SK-N-SH (cell line): Measurements from ENCODE around the gene HOXD10. TPM values are rescaled to one million over a fixed set of nuclear protein-coding genes. Genes with fewer than 3 reads are reported as not detected.

ENCODE experiments used
- CTCF ChIA-PET: fragments of 300-600, 350-600 bp; formaldehyde crosslinking; extraction: SDS; loops from one replicate; lab custom pipeline; 2021; lab: Yijun Ruan, JAX
- POLR2A ChIA-PET: fragments of 350-600 bp; sonication (Branson Sonifier 250); formaldehyde crosslinking; extraction: SDS; loops from one replicate; lab custom pipeline; 2020; ENCODE audit warnings: antibody characterized with exemption, inconsistent platforms; lab: Yijun Ruan, JAX
- DNase-seq: peaks from one replicate; pipeline ENCODE4 v3.0.0; 2012
- H2AFZ ChIP-seq: fragments of 200-600 bp; sonication (generic); 2 replicates; pipeline ENCODE4 v1.8.1; 2016; ENCODE audit warnings: antibody characterized with exemption, mild to moderate bottlenecking, low read depth
- H3F3A ChIP-seq: fragments of 200-600 bp; sonication (generic); replicated peaks from 2 replicates; pipeline ENCODE3; 2016; ENCODE audit warnings: antibody characterized with exemption, mild to moderate bottlenecking; ENCODE audit not compliant: insufficient read depth
- H3K27ac ChIP-seq, 2 experiments: fragments of 200-500 bp in 1 of 2; fragments of 200-600 bp in 1 of 2; sonication (Bioruptor generic) in 1 of 2; sonication (generic), shearing (Covaris generic) in 1 of 2; 2 replicates each; pipeline versions ENCODE4 v1.5.1 to v1.6.1; 2014 to 2016; ENCODE audit warnings: low read depth in 2 of 2, inconsistent platforms in 1 of 2, low read length in 1 of 2, mild to moderate bottlenecking in 1 of 2, mixed read lengths in 1 of 2
- H3K27me3 ChIP-seq: fragments of 200-600 bp; sonication (generic), shearing (Covaris generic); 2 replicates; pipeline ENCODE4 v1.6.1; 2016; ENCODE audit warnings: mixed run types; ENCODE audit not compliant: insufficient read depth
- H3K36me3 ChIP-seq, 2 experiments: fragments of 200-500 bp in 1 of 2; fragments of 200-600 bp in 1 of 2; sonication (Bioruptor generic) in 1 of 2; sonication (generic) in 1 of 2; replicated peaks in 1 of 2; 2 replicates each; pipeline versions ENCODE3 to v1.5.1; 2014 to 2016; ENCODE audit warnings: low read length in 1 of 2, mild to moderate bottlenecking in 1 of 2; ENCODE audit not compliant: insufficient read depth in 2 of 2, control insufficient read depth in 1 of 2
- H3K4me1 ChIP-seq, 2 experiments: fragments of 200-500 bp in 1 of 2; fragments of 200-600 bp in 1 of 2; sonication (Bioruptor generic) in 1 of 2; sonication (generic), shearing (Covaris generic) in 1 of 2; 2 replicates each; pipeline versions ENCODE4 v1.5.1 to v1.6.1; 2014 to 2016; ENCODE audit warnings: low read depth in 1 of 2, low read length in 1 of 2, mixed run types in 1 of 2; ENCODE audit not compliant: insufficient read depth in 2 of 2, control insufficient read depth in 1 of 2
- H3K4me2 ChIP-seq: fragments of 200-600 bp; sonication (generic), shearing (Covaris generic); 2 replicates; pipeline ENCODE4 v1.6.1; 2017; ENCODE audit warnings: mixed run types
- H3K4me3 ChIP-seq, 2 experiments: fragments of 200-500 bp in 1 of 2; fragments of 200-600 bp in 1 of 2; sonication (Bioruptor generic) in 1 of 2; sonication (generic), shearing (Covaris generic) in 1 of 2; 2 replicates each; pipeline versions ENCODE4 v1.5.1 to v1.8.1; 2014 to 2016; ENCODE audit warnings: low read depth in 2 of 2, inconsistent platforms in 1 of 2, low read length in 1 of 2, mild to moderate bottlenecking in 1 of 2, mixed read lengths in 1 of 2, moderate library complexity in 1 of 2
- H3K79me2 ChIP-seq: fragments of 200-600 bp; sonication (generic); 2 replicates; pipeline ENCODE4 v1.8.1; 2017; ENCODE audit warnings: mild to moderate bottlenecking; ENCODE audit not compliant: insufficient read depth
- H3K9ac ChIP-seq: fragments of 200-600 bp; sonication (generic); 2 replicates; pipeline ENCODE4 v1.6.1; 2017; ENCODE audit warnings: mixed run types
- H3K9me2 ChIP-seq: fragments of 200-600 bp; sonication (generic); 2 replicates; pipeline ENCODE4 v1.6.1; 2017; ENCODE audit warnings: mixed run types
- H3K9me3 ChIP-seq: fragments of 200-600 bp; sonication (generic); 2 replicates; pipeline ENCODE4 v1.6.1; 2017; ENCODE audit warnings: mixed run types, mild to moderate bottlenecking, moderate library complexity
- H4K20me1 ChIP-seq: fragments of 200-600 bp; sonication (generic); 2 replicates; pipeline ENCODE4 v1.6.1; 2017; ENCODE audit warnings: mild to moderate bottlenecking, mixed run types; ENCODE audit not compliant: insufficient read depth
- CHD2 ChIP-seq: fragments of 150-350 bp; IDR thresholded peaks from 2 replicates; pipeline ENCODE4 v1.6.1; 2018; ENCODE audit warnings: low read length; ENCODE audit not compliant: partially characterized antibody
- EP300 ChIP-seq, 2 experiments: IDR thresholded peaks; 2 replicates each; pipeline versions ENCODE4 v1.4.0 to v1.6.1; 2012; ENCODE audit warnings: borderline replicate concordance in 1 of 2, low read depth in 1 of 2, low read length in 1 of 2
- FOSL2 ChIP-seq: IDR thresholded peaks from 2 replicates; pipeline ENCODE4 v1.4.0; 2012; ENCODE audit warnings: low read depth, mild to moderate bottlenecking, moderate library complexity, borderline replicate concordance
- FOXJ3 ChIP-seq: sonication (generic); formaldehyde crosslinking; IDR thresholded peaks from 2 replicates; pipeline ENCODE4 v1.5.1; 2020; ENCODE audit warnings: mild to moderate bottlenecking, missing genetic modification reagents
- GABPA ChIP-seq: IDR thresholded peaks from 2 replicates; pipeline ENCODE4 v1.4.0; 2012; ENCODE audit warnings: low read depth, mild to moderate bottlenecking
- MXI1 ChIP-seq: IDR thresholded peaks from 2 replicates; pipeline ENCODE4 v1.6.1; 2012; ENCODE audit warnings: mild to moderate bottlenecking, low read depth, low read length, improper control_type of control experiment
- NFIC ChIP-seq: IDR thresholded peaks from 2 replicates; pipeline ENCODE4 v1.4.0; 2012; ENCODE audit warnings: borderline replicate concordance
- RAD21 ChIP-seq: IDR thresholded peaks from 2 replicates; pipeline ENCODE4 v1.6.1; 2012; ENCODE audit warnings: mild to moderate bottlenecking, low read length
- RFX5 ChIP-seq: IDR thresholded peaks from 2 replicates; pipeline ENCODE4 v1.6.1; 2012; ENCODE audit warnings: mild to moderate bottlenecking, improper control_type of control experiment, low read length
- RXRA ChIP-seq: IDR thresholded peaks from 2 replicates; pipeline ENCODE4 v1.4.0; 2012; ENCODE audit warnings: low read depth, mild to moderate bottlenecking, borderline replicate concordance
- SMC3 ChIP-seq: IDR thresholded peaks from 2 replicates; pipeline ENCODE4 v1.6.1; 2012; ENCODE audit warnings: low read depth, low read length, improper control_type of control experiment
- TAF1 ChIP-seq: IDR thresholded peaks from 2 replicates; pipeline ENCODE4 v1.6.1; 2012; ENCODE audit warnings: low read depth, mild to moderate bottlenecking, low read length, moderate library complexity, borderline replicate concordance
- TCF12 ChIP-seq: IDR thresholded peaks from 2 replicates; pipeline ENCODE4 v1.4.0; 2012
- TEAD4 ChIP-seq: IDR thresholded peaks from 2 replicates; pipeline ENCODE4 v1.4.0; 2012; ENCODE audit warnings: mild to moderate bottlenecking, borderline replicate concordance; ENCODE audit not compliant: insufficient read depth
- YY1 ChIP-seq: IDR thresholded peaks from 2 replicates; pipeline ENCODE4 v1.4.0; 2012; ENCODE audit warnings: low read depth, mild to moderate bottlenecking
- WGBS: methylation state at CpG from one replicate; pipeline ENCODE4 v1.1.6; 2017; ENCODE audit warnings: low lambda C conversion rate; 5-methylcytosine and 5-hydroxymethylcytosine counted together
- polyA plus RNA-seq, 3 experiments: library from polyadenylated mRNA; depleted of rRNA; stranded (reverse); fragments of >200 nt; gene quantifications; 2 replicates each; pipeline ENCODE4 v1.2.3, GENCODE V29; 2012
- TF ChIP-seq, protein P1 (sequence below): fragments of 150-350 bp; IDR thresholded peaks from 2 replicates; pipeline ENCODE4 v1.6.1; 2017; ENCODE audit warnings: antibody characterized with exemption, low read length, low read depth, borderline replicate concordance
- TF ChIP-seq, protein P2 (sequence below): IDR thresholded peaks from 2 replicates; pipeline ENCODE4 v1.4.0; 2012; ENCODE audit warnings: low read depth
- TF ChIP-seq, protein P3 (sequence below): IDR thresholded peaks from 2 replicates; pipeline ENCODE4 v1.6.1; 2012; ENCODE audit warnings: mild to moderate bottlenecking, low read depth, low read length, moderate library complexity
- TF ChIP-seq, protein P4 (sequence below): fragments of 150-350 bp; IDR thresholded peaks from 2 replicates; pipeline ENCODE4 v1.6.1; 2016; ENCODE audit warnings: mild to moderate bottlenecking, low read depth, low read length
- TF ChIP-seq, protein P5 (sequence below): IDR thresholded peaks from 2 replicates; pipeline ENCODE4 v1.4.0; 2012; ENCODE audit warnings: low read depth, borderline replicate concordance

Gene HOXD10
- polyA plus RNA-seq, 1 of the 3 experiments (the other 2 are of a cell fraction) = 0.10 TPM

DNA sequence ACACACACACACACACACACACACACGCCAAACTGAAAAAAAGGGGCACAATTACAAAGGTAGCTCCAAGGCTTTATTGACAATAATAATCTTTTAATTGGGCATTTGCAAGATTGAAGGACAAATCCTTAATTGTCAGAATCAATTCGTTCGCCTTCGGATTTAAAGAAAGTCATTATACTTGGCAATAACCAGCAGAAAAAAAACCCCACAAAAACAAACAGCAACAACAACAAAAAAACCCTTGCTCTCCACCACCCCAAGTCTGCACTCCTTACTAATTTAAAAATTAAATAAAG is 11.1 kb downstream of the HOXD10 start:
- Histone ChIP-seq H3K4me1 (peaks cover 4 to 22% of the 10 kb centered on the region in 2 experiments; a peak in 3 of 4 replicates), H3K36me3 (no peaks in the 10 kb centered on the region), H2AFZ (no peak overlapping the region), H3K4me2 (no peak overlapping the region), H3F3A (peaks cover 11% of the 10 kb centered on the region), H3K79me2 (peaks cover 10% of the 10 kb centered on the region), H3K9me3 (no peaks in the 10 kb centered on the region), H3K9ac (no peak overlapping the region), H4K20me1 (no peaks in the 10 kb centered on the region), H3K27ac (no peak overlapping the region), H3K9me2 (no peaks in the 10 kb centered on the region), H3K4me3 (no peak overlapping the region), H3K27me3 (no peaks in the 10 kb centered on the region)
- 95% methylated on average over 4 of the region's 4 CpGs for WGBS
- no peak for DNase-seq
- ChIA-PET POLR2A (interaction anchor here (0.8 to 1.3 kb wide), 2 partner anchors 8 to 524 kb away, joined by 5 to 6 read pairs; no protein-coding TSS in a partner anchor), CTCF (interaction anchor here (0.7 to 26.1 kb wide), 32 partner anchors 13 to 1779 kb away, joined by 3 to 1047 read pairs (median 6); partner anchors contain the start of gene HOXD10)
- no peak for TF ChIP-seq RAD21
- TF ChIP-seq, protein P1, sequence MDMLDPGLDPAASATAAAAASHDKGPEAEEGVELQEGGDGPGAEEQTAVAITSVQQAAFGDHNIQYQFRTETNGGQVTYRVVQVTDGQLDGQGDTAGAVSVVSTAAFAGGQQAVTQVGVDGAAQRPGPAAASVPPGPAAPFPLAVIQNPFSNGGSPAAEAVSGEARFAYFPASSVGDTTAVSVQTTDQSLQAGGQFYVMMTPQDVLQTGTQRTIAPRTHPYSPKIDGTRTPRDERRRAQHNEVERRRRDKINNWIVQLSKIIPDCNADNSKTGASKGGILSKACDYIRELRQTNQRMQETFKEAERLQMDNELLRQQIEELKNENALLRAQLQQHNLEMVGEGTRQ = no peak
- TF ChIP-seq TEAD4 = no peak
- no peak for TF ChIP-seq CHD2
- TF ChIP-seq FOXJ3 = no peak
- TF ChIP-seq, protein P2, sequence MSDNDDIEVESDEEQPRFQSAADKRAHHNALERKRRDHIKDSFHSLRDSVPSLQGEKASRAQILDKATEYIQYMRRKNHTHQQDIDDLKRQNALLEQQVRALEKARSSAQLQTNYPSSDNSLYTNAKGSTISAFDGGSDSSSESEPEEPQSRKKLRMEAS = no peak
- TF ChIP-seq YY1 = no peak
- TF ChIP-seq GABPA = no peak
- TF ChIP-seq MXI1 = no peak
- TF ChIP-seq, protein P3, sequence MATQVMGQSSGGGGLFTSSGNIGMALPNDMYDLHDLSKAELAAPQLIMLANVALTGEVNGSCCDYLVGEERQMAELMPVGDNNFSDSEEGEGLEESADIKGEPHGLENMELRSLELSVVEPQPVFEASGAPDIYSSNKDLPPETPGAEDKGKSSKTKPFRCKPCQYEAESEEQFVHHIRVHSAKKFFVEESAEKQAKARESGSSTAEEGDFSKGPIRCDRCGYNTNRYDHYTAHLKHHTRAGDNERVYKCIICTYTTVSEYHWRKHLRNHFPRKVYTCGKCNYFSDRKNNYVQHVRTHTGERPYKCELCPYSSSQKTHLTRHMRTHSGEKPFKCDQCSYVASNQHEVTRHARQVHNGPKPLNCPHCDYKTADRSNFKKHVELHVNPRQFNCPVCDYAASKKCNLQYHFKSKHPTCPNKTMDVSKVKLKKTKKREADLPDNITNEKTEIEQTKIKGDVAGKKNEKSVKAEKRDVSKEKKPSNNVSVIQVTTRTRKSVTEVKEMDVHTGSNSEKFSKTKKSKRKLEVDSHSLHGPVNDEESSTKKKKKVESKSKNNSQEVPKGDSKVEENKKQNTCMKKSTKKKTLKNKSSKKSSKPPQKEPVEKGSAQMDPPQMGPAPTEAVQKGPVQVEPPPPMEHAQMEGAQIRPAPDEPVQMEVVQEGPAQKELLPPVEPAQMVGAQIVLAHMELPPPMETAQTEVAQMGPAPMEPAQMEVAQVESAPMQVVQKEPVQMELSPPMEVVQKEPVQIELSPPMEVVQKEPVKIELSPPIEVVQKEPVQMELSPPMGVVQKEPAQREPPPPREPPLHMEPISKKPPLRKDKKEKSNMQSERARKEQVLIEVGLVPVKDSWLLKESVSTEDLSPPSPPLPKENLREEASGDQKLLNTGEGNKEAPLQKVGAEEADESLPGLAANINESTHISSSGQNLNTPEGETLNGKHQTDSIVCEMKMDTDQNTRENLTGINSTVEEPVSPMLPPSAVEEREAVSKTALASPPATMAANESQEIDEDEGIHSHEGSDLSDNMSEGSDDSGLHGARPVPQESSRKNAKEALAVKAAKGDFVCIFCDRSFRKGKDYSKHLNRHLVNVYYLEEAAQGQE = no peak
- no peak for TF ChIP-seq FOSL2
- TF ChIP-seq, protein P4, sequence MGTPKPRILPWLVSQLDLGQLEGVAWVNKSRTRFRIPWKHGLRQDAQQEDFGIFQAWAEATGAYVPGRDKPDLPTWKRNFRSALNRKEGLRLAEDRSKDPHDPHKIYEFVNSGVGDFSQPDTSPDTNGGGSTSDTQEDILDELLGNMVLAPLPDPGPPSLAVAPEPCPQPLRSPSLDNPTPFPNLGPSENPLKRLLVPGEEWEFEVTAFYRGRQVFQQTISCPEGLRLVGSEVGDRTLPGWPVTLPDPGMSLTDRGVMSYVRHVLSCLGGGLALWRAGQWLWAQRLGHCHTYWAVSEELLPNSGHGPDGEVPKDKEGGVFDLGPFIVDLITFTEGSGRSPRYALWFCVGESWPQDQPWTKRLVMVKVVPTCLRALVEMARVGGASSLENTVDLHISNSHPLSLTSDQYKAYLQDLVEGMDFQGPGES = no peak
- TF ChIP-seq SMC3 = no peak
- TF ChIP-seq TCF12 = no peak
- TF ChIP-seq TAF1 = no peak
- no peak for TF ChIP-seq RXRA
- no peak for TF ChIP-seq NFIC
- TF ChIP-seq, protein P5, sequence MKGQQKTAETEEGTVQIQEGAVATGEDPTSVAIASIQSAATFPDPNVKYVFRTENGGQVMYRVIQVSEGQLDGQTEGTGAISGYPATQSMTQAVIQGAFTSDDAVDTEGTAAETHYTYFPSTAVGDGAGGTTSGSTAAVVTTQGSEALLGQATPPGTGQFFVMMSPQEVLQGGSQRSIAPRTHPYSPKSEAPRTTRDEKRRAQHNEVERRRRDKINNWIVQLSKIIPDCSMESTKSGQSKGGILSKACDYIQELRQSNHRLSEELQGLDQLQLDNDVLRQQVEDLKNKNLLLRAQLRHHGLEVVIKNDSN = no peak
- TF ChIP-seq RFX5 = no peak
- no peak for TF ChIP-seq EP300 (IDR thresholded peaks at IDR 0.05; ENCODE audit: borderline replicate concordance in 1 of 2, low read depth in 1 of 2, low read length in 1 of 2)
